Thymus (tissue), 11 donors: ENCODE results near the gene ZNF582. TPM values are rescaled to one million over a fixed set of nuclear protein-coding genes. Genes with fewer than 3 reads are reported as not detected.
"Not testable (repeated sequence)": the region's sequence is repeated elsewhere in the genome, so short reads cannot be mapped to it uniquely, and the experiment has no call there.

Experiments used
- DNase-seq, 9 donors: peaks; one replicate each; pipeline ENCODE4 v3.0.0-alpha.2; 2013; ENCODE audit warnings: low spot score in 9 of 9, low read depth in 6 of 9, missing footprints in 1 of 9
- H3K27ac ChIP-seq, 2 donors: one replicate each; pipeline ENCODE4 v1.5.1; 2013; ENCODE audit warnings: control low read depth in 1 of 2, low read depth in 1 of 2, low read length in 1 of 2, mild to moderate bottlenecking in 1 of 2, moderate library complexity in 1 of 2
- H3K27me3 ChIP-seq, 2 donors: one replicate each; pipeline ENCODE4 v1.5.1; 2013; ENCODE audit warnings: low read length in 1 of 2; ENCODE audit not compliant: control insufficient read depth in 2 of 2, insufficient read depth in 1 of 2
- H3K36me3 ChIP-seq, 2 donors: one replicate each; pipeline ENCODE4 v1.5.1; 2013; ENCODE audit warnings: low read length in 1 of 2, mild to moderate bottlenecking in 1 of 2, moderate library complexity in 1 of 2; ENCODE audit not compliant: control insufficient read depth in 2 of 2, insufficient read depth in 2 of 2
- H3K4me1 ChIP-seq, 2 donors: one replicate each; pipeline ENCODE4 v1.5.1; 2013; ENCODE audit warnings: low read length in 2 of 2; ENCODE audit not compliant: control insufficient read depth in 2 of 2, insufficient read depth in 2 of 2
- H3K4me3 ChIP-seq, 2 donors: one replicate each; pipeline ENCODE4 v1.5.1; 2013; ENCODE audit warnings: low read length in 2 of 2, control low read depth in 1 of 2, mild to moderate bottlenecking in 1 of 2
- H3K9me3 ChIP-seq, 2 donors: one replicate each; pipeline ENCODE4 v1.5.1; 2013; ENCODE audit warnings: low read length in 1 of 2, mild to moderate bottlenecking in 1 of 2; ENCODE audit not compliant: control insufficient read depth in 2 of 2, insufficient read depth in 1 of 2
- WGBS: extraction: QIAGEN DNeasy Blood & Tissue Kit; methylation state at CpG from one replicate; pipeline ENCODE4 v1.1.7; 2013; 5-methylcytosine and 5-hydroxymethylcytosine counted together
- polyA plus RNA-seq: library from polyadenylated mRNA; stranded (reverse); fragments of 200-250 nt; gene quantifications from one replicate; pipeline ENCODE4 v1.2.3, GENCODE V29; 2013
- total RNA-seq: library from RNA; stranded (reverse); fragments of 120-200 nt; gene quantifications from one replicate; pipeline ENCODE4 v1.2.4, GENCODE V29; 2013
- donor health status: healthy.

The ZNF582 gene
- total and polyA plus RNA-seq, 2 donors, result 4.2 to 6.2 TPM

DNA sequence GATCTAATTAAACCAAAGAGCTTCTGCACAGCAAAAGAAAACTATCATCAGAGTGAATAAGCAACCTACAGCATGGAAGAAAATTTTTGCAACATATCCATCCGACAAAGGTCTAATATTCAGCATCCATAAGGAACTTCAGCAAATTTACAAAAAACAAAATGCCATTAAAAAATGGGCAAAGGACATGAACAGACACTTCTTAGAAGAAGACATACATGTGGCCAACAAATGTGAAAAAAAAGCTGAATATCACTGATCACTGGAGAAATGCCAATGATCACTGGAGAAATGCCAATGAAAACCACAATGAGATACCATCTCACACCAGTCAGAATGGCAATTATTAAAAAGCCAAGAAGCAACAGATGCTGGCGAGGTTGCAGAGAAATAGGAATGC, 32.5 kb downstream of the ZNF582 start:
- 93% methylated on average over 2 of the region's 2 CpGs for WGBS
- DNase-seq, result no peak
- no peaks in the 10 kb centered on the region for H3K4me1 ChIP-seq
- H3K27ac ChIP-seq, result no peak overlapping the region
- no peaks in the 10 kb centered on the region for H3K27me3 ChIP-seq
- H3K4me3 ChIP-seq, result no peak overlapping the region
- no peaks in the 10 kb centered on the region for H3K36me3 ChIP-seq
- no peaks in the 10 kb centered on the region for H3K9me3 ChIP-seq

DNA sequence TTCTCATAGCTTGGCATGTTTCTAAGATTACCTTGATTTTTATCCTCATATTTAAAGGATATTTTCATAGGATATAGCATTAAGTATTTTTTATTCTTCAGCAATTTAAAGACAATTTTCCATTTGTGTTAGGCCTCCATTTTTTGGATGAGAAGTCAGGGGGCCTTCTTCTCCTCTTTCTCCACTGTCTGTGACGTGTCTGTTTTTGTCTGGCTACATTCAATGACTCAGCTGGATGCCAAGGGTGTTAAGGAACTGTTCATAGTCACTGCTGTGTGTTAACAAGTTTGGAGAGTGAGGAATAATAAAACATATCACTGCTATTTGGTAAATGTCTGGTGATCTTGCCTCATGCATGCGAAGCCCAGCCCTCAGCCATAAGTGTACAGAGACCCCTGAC, 36.4 kb downstream of the ZNF582 start:
- Histone ChIP-seq H3K27ac (no peak overlapping the region), H3K4me1 (no peaks in the 10 kb centered on the region), H3K9me3 (no peaks in the 10 kb centered on the region), H3K36me3 (no peaks in the 10 kb centered on the region), H3K4me3 (no peak overlapping the region), H3K27me3 (no peaks in the 10 kb centered on the region)
- WGBS, result 92% methylated on average over 2 of the region's 2 CpGs
- no peak for DNase-seq

DNA sequence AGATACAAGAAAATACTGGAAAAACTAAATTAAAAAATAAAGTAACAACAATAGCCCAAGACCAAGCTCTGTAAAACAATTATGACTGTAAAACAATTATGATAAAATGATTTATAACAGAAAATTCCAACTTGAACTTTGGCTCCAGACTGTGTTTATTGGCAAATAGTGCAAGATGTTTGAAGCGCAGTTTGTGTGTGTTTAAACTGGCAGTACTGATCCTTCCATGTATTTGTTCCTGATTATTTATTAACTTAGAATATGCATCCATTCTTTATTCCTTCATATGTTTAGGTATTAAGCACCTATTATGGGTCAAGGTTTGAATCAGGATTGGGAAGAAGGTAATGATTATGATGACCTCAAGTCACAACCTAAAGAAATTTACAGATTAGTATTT, 37.8 kb downstream of the ZNF582 start:
- Histone ChIP-seq H3K4me1 (no peaks in the 10 kb centered on the region), H3K27me3 (no peaks in the 10 kb centered on the region), H3K27ac (no peak overlapping the region), H3K4me3 (no peak overlapping the region), H3K36me3 (no peaks in the 10 kb centered on the region), H3K9me3 (no peaks in the 10 kb centered on the region)
- WGBS, result 100% methylated on average over 1 of the region's 1 CpG
- DNase-seq, result no peak

DNA sequence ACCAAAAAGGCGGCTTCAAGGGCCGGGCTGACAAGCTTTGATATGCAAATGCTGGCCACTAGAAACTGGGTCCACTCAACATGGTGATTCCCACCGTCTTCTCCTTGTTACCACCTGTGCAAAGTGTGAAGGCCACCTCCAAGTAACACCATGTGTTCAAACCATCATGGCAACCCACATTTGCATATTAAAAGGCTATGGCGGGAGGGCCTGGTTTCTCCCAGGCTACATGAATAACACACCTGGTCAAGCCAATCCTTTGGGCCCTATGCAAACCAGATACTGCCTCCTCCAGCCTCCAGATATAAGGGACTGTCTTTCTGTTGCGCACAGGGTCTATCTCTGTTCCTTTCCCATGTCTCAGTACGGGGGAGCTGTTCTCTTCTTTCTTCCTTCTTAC, 42.1 kb downstream of the ZNF582 start:
- Histone ChIP-seq H3K27me3 (no peaks in the 10 kb centered on the region), H3K4me3 (no peak overlapping the region), H3K9me3 (no peaks in the 10 kb centered on the region), H3K4me1 (no peaks in the 10 kb centered on the region), H3K36me3 (no peaks in the 10 kb centered on the region), H3K27ac (no peak overlapping the region)
- no peak for DNase-seq
- WGBS, result 89% methylated on average over 6 of the region's 6 CpGs

DNA sequence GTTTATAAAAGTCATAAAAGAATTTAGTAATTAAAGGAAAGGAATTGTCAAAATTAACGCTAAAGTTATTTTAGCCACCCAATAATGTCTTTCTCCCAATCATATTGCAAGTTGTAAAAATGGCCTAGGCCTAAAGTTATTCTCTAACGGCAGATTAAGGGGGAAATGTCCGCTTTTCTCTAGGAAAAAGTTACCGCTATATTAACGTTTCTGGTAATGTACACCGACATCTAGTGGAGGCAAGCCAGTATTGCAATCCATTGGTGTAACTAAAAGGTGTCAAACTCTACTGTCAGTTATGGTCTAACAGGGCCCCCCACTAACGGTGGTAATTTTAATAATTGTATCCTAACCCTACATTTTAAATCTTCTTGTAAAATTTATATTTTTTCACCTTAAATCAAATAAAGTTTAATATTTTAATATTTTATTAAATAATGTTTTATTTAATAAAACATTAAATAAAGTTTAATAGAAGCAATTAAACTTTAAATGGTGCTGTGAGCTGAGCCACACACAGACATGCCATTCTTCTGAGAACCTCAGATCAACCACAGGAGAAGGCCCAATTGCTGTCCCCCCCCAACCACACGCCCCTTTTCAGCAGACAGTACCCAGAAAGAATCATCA, 42.8 kb downstream of the ZNF582 start:
- Histone ChIP-seq H3K27ac (no peak overlapping the region), H3K27me3 (no peaks in the 10 kb centered on the region), H3K9me3 (no peaks in the 10 kb centered on the region), H3K36me3 (no peaks in the 10 kb centered on the region), H3K4me3 (no peak overlapping the region), H3K4me1 (no peaks in the 10 kb centered on the region)
- DNase-seq, result peak in 7 of 9 donors; percentile 22 to 69 (median 42)
- 20% methylated on average over 8 of the region's 8 CpGs for WGBS

DNA sequence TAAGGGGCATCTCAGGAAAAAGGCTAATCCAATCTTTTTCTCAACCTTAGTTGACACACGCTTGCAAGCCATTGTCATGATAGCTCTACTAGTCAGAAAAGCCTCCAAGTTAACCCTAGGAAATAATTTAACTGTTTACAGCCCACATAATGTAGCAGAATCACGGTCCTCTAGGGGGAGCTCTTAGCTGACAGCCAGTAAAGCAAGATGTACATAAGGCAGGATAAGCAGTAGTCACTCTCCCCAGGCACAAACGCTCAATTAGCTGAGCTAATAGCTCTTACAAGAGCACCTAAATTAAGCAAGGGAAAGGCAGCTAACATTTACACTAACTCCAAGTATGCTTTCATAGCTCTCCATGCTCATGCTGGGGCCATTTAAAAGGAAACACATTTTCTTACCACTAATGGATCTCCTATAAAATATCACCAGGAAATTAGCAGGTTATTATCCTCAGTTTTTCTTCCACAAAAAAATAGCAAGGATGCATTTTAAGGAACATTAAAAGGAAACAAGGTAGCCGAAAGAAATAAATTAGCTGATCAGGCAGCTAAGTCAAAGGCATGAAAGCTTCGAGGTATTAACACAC, 45.0 kb downstream of the ZNF582 start:
- no peaks in the 10 kb centered on the region for H3K9me3 ChIP-seq
- WGBS, result 87% methylated on average over 5 of the region's 5 CpGs
- H3K36me3 ChIP-seq, result no peaks in the 10 kb centered on the region
- no peaks in the 10 kb centered on the region for H3K27me3 ChIP-seq
- no peaks in the 10 kb centered on the region for H3K4me1 ChIP-seq
- H3K27ac ChIP-seq, result no peak overlapping the region
- peak in 2 of 9 donors; percentile 7 to 10 for DNase-seq
- H3K4me3 ChIP-seq, result no peak overlapping the region

DNA sequence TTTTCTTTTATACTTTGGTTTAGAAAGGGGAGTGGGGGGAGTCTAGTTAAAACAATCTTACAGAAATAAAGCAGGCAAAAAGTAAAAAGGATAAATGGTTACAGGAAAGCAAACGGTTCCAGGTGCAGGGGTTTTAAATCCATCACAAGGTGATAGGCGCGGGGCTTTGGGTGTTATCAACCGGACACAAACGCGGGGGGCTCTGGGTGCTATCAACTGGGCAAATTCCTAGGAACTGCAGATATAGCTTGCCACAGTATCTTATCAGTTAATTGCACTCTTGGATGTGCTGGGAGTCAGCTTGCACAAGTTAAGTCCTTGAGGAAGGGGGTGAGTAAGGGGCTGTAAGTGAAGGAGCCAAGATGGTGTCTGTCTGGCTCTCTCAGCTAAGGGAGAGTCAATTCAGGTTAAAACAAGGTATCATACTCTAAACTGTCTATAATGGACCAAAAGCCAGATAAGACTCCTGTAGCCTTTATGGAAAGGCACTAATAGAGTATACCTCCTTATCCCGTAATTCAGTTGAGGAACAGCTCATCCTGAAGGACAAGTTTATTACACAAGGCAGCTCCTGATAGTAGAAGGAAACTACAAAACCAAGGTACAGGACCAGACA, 46.1 kb downstream of the ZNF582 start:
- Histone ChIP-seq H3K9me3 (no peaks in the 10 kb centered on the region), H3K36me3 (no peaks in the 10 kb centered on the region), H3K27me3 (no peaks in the 10 kb centered on the region), H3K4me1 (no peaks in the 10 kb centered on the region), H3K4me3 (no peak overlapping the region), H3K27ac (no peak overlapping the region)
- DNase-seq, result no peak
- 92% methylated on average over 7 of the region's 7 CpGs for WGBS

DNA sequence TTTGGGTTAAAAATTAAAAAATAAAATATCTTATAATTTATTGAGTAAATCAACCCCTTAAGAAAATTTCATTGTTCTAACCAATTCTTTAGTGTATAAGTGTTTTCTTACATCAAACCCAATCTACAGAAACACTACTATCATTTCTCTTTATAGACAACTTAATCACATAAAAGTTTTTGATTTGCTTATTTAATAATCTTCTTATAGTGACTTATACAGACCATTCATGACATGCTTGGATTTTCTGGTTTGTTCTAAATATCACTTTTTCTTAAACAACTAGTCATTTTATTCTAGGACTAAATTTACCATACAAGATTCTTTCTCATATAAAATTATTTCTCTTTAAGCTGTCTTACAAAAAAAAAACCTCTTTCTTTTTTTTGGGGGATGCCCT, 51.4 kb downstream of the ZNF582 start:
- H3K4me1 ChIP-seq, result no peaks in the 10 kb centered on the region
- no peaks in the 10 kb centered on the region for H3K27me3 ChIP-seq
- H3K4me3 ChIP-seq, result no peak overlapping the region
- no peak for DNase-seq
- no peaks in the 10 kb centered on the region for H3K9me3 ChIP-seq
- H3K36me3 ChIP-seq, result no peaks in the 10 kb centered on the region
- no peak overlapping the region for H3K27ac ChIP-seq

DNA sequence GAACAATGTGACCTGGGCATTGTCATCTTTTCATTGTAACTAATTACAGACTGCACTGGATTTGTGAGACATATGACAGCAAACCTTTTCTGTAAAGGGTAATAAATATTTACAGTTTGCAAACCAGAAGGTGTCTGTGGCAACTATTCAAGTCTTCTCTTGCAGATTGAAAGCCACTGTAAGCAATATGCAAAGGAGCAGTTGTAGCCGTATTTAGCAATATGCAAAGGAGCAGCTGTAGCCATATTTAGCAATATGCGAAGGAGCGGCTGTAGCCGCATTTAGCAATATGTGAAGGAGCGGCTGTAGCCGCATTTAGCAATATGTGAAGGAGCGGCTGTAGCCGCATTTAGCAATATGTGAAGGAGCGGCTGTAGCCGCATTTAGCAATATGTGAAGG, 54.3 kb downstream of the ZNF582 start:
- not testable (repeated sequence) for H3K36me3 ChIP-seq, H3K27me3 ChIP-seq, H3K27ac ChIP-seq, H3K4me3 ChIP-seq, H3K4me1 ChIP-seq, H3K9me3 ChIP-seq, DNase-seq
- 98% methylated on average over 7 of the region's 10 CpGs for WGBS
